Islet of Langerhans (tissue), 1 donor: ENCODE data around the gene DYNLT1.
"Not testable (repeated sequence)": the region's sequence is repeated elsewhere in the genome, so short reads cannot be mapped to it uniquely, and the experiment has no call there.

Source experiments
- FAIRE-seq: peaks from one replicate; lab custom pipeline; 2011; peaks lifted over from hg19 to GRCh38; lab: Jason Lieb, UNC

DYNLT1 gene

DNA sequence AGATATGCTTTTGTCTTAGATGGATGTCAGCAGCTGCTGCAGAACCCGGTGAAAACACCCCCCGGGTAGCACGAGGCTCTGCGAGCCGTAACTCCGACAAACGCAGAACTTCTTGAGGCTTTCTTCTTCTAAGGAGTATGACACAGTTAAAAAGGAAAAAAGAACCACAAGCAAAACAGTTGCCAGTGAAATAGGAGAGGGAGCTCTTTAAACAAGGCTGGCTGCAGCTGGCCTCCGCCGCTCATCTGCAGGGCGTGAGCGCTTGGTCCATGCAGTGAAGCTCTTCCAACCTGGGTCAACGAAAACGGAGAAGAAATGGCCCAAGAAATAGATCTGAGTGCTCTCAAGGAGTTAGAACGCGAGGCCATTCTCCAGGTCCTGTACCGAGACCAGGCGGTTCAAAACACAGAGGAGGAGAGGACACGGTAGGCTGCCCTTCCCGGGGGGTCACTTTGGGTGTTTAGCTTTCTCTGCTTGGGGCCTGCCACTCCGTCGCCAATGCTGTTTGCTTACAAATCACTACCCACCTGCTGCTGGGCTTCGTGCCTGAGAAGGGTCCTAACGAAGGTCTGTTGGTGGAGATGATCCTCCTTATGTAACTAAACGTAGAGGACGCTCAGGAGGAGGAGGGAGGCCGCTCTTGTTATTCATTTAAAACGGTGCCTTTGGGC, 18.5 kb upstream of the DYNLT1 start:
- FAIRE-seq = no peak

- no peak for FAIRE-seq
Measured at GRCh38 chr6:158662607-158662953, 18.0 kb upstream of the DYNLT1 start.

DNA sequence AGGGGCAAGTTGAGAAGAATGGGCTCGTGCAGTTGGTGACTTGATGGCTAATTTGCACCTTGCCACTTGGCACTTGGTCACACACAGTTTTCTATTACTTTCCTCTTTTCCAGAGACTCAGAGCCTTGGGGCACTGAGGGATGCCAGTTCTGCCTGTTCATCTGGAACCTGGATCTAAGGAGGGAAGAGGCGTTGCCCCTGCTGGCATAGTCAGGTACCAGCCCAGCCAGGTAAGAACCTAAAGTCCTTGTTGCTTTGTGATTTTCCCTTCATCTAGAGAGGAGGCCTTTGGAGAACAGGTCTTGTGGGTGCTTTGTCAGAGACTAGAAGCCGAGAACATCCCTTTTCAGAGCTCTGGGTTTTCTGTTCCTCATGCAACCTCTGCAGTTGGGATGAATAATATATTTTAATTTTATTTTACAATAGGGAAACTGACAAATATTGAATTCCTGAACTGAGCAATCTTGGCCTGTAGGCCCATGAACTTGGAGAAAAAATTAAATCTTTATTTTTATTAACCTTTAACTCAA, 16.7 kb upstream of the DYNLT1 start:
- no peak for FAIRE-seq

DNA sequence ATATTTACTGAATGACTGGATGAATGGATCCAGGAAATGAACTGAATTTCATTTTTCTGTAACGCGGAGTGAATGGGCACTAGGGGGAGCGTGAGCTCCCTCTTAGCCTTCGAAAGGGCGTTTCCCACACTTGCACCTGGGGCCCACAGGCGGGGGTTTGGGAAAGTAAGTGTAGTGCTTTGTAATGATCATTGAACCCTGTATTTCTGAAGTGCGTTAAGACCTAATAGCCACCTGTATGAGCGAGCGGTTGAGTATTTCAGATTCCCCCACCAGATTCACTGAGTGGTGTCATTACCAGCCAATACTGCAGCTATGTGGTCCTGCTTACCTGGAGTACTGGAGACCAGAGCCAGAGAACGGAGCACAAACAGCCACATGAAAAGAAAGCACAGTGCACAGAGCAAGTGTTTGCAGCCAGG, 15.8 kb upstream of the DYNLT1 start:
- FAIRE-seq = no peak

DNA sequence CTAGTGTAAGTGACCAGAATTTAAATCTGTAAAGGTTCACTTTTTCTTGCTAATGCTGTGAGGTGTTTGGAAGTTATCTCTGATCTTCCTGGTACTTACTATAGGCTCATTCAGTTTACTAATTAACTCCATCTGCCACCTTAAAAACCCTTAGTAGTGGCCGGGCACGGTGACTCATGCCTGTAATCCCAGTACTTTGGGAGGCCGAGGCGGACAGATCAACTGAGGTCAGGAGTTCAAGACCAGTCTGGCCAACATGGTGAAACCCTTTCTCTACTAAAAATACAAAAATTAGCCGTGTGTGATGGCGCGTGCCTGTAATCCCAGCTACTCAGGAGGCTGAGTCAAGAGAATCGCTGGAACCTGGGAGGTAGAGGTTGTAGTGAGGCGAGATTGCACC, 12.4 kb upstream of the DYNLT1 start:
- not testable (repeated sequence) for FAIRE-seq

GRCh38 chr6:158655569-158656450, 11.3 kb upstream of the DYNLT1 start:
- no peak for FAIRE-seq

GRCh38 chr6:158654960-158655489, 10.5 kb upstream of the DYNLT1 start:
- no peak for FAIRE-seq

- no peak for FAIRE-seq
Measured at GRCh38 chr6:158654498-158654897, 10.0 kb upstream of the DYNLT1 start.

GRCh38 chr6:158653577-158654354, 9.2 kb upstream of the DYNLT1 start:
- FAIRE-seq = no peak

DNA sequence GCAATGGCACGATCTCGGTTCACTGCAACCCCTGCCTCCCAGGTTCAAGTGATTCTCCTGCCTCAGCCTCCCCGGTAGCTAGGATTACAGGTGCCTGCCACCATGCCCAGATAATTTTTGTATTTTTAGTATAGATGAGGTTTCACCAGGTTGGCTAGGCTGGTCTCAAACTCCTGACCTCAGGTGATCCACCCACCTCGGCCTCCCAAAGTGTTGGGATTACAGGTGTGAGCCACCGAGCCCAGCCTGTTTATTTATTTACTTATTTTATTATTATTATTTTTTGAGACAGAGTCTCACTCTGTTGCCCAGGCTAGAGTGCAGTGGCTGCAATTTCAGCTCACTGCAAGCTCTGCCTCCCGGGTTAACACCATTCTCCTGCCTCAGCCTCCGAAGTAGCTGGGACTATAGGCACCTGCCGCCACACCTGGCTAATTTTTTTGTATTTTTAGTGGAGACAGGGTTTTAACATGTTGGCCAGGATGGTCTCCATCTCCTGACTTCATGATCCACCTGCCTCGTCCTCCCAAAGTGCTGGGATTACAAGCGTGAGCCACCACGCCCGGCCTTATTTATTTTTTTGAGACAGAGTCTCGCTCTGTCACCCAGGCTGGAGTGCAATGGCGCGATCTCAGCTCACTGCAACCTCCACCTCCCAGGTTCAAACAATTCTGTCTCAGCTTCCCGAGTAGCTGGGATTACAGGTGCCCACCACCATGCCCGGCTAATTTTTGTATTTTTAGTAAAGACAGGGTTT, 7.6 kb upstream of the DYNLT1 start:
- not testable (repeated sequence) for FAIRE-seq

DNA sequence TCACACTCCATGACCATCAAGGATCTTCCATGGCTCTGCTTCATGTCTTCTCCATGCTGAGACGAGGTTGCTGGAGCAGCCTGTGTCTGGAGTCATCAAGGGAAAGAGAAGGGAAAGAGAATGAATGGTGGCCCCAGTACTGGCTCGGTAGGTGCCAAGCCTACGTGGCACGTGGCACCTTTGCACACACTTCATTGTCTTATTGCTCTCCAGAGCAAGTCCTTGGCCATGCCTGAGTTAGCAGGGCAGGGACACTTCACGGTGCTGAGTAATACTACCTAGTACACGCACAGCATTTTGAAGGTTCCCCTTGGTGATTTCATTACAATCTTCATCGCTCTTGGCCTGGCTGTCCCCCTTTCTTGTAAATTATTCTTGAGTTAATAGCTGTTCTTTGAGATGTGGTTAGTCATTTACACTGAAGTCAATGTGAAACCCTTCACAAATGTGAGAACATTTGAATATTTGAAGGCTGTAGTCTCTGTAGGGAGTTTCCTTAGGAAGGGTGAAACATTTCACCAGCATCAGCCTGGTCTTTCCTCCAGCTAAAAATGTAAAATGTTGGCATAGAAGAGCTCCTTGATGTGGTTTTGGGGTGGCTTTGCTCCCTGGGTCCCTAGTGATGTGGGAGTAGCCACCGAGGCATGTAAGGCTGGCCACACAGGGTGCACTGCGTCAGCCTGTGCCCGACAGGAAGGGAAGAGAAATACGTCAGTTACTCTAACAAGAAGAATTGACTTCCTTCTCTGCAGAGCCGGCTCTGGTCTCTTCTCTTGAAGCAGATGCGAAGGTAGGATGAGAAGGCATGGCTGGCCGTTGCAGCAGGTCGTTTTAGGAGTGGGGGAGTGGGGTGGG, 5.0 kb upstream of the DYNLT1 start, which contains the start of gene SYTL3:
TSS of gene SYTL3 (plus strand) at position 766 of the 855 bp plus-strand sequence. CDS start 13,215 bp downstream, outside the sequence.
- FAIRE-seq = no peak

GRCh38 chr6:158648682-158649131, 4.2 kb upstream of the DYNLT1 start:
- no peak for FAIRE-seq

DNA sequence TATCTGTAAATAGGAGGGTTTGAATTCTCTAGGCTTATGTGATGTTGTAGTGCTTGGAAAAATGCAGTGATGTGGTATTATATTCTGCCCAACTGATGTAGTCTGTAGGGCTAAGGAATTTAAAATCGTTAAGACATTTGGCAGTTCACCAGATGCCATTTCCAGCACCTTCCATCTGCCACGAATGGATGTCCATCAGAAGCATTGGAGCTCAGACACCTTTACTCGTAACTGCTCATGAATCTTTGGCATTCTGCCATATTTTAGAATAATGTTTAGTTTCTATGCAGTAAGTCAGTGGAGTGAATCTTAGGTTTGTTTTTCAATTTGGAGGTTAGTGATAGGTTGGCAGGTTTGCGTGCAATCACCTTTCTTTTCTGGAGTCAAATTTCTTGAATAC, 3.0 kb upstream of the DYNLT1 start:
- no peak for FAIRE-seq

DNA sequence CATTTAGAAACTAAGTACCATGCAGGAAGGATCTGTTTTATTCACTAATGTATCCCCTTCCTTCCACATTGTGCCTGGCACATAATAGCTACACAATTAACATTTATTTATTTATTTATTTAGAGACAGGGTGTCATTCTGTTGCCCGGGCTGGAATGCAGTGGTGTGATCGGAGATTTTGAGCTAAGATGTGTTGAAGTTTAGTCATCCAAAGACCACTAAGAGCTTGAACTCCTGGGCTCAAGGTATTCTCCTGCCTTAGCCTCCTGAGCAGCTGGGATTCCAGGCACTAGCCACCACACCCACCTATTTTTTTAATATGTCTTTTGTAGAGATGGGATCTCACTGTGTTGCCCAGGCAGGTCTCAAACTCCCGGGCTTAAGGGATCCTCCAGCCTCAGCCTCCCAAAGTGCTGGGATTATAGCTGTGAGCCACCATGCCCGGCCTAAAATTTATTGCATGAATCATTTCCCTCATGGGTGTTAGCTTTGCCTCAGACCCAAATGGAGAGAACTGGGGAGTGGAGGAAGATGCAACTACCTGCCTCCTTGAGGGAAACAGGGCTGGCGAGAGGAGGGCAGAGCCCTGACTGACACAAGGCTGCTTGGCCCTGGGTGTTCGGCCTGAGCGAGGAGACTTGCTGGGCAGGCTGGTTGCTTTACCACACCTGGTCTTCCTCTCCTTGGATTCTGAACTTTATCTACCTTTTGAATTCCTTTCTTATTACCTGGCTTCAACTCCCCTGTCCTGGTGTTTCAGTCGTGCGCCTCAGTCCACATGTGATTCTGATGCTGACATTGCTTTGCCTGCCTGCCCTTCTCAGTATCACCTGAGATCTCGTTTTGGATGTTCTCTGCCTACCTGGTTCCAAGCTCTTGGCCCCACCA, 1.7 kb upstream of the DYNLT1 start:
- FAIRE-seq = no peak

GRCh38 chr6:158645064-158646022, 800 bp upstream of the DYNLT1 start:
- FAIRE-seq = no peak

GRCh38 chr6:158643836-158644230, 710 bp downstream of the DYNLT1 start:
- no peak for FAIRE-seq

GRCh38 chr6:158642097-158642601, 2.4 kb downstream of the DYNLT1 start:
- no peak for FAIRE-seq

DNA sequence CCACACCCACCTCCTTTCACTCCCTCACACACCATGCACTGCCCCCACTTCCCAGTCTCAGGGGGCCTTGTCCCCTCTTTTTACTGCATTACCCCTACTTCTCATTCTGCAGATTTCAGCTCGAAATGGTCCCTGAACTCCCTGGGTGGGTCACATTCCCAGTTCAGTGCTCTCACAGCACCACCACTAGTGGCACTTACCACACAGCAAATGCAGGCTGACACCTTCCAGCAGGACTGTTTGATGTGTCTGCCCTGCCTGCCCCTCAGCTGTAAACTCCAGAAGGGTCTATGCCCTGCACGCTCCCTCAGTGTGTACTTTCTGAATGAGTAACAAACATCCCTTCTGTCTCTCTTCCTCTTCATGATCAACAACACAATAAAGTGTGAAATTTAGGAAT, 4.0 kb downstream of the DYNLT1 start:
- FAIRE-seq = no peak
